Effector CD8-positive, alpha-beta T cell (primary cell): ENCODE data around the gene MPHOSPH9.
"Not testable (repeated sequence)": the region's sequence is repeated elsewhere in the genome, so short reads cannot be mapped to it uniquely, and the experiment has no call there.

ENCODE experiments used
- DNase-seq: peaks from one replicate; lab custom pipeline; 2025; lab: John Stamatoyannopoulos, UW

Gene MPHOSPH9

DNA sequence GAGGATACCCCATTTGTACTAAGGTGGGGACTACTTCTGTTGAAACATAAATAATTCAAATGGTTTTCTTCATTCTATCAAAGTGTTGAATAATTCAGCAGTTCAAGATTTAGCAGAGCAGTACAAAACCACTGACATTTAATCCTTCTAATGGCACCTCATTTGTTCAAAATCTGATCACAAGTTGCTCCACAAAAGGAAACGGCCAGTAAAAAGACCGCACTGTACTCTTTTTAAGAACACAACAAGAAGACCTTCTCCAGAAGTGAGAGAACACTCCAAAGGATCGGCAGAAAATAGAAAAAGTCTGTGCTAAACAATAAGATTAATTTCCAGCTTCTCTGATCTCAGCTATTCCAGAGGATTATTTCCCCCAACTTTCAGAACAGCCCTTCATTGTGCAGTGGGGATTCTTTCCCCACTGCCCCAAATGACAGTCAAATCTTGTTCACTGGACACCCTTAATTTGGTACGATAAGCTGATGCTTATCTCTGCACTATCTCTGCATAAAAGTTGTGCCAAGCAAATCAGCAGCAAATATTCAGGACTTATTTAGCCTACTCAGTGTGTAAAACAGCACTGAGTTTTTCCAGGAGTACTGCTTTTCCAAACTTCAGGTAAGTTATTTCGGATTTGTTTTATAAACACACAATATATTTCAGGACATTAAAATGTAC, 5.2 kb downstream of the MPHOSPH9 start:
- DNase-seq, result no peak

DNA sequence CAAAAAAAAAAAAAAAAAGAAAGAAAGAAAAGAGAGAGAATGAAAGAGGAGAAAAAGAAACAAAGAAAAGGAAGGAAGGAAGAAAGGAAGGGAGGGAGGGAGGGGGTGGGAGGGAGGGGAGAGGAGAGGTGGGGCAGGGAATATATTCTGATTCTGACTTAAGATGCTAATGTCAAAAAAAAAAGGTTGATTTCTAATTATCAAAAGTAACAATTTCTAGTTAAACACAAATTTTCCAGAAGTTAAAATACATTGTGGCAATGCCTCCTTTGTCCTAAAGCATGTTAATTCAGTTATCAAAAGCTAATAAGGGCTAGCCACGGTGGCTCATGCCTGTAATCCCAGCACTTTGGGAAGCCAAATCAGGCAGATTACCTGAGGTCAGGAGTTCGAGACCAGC, 7.5 kb downstream of the MPHOSPH9 start:
- DNase-seq, result no peak

DNA sequence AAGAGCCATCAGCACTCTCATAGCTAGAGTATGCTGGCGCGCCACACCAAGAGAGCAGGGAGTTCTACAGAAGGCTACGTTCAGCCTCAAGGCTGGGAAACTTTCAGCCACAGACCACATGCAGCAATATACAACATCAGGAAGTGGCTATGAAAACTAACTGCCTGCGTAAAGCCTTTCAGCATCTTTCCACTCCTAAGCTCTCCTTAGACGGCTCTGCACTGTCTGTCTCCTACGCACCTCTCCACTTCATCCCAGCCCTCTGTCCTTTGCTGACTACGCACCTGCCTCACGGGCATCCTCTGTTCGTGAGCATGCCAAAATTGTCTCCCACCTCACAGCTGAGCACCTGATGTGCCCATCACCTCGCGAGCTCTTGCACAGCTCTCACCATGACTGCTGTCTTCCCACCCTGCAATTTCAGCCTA, 9.7 kb downstream of the MPHOSPH9 start:
- peak; percentile 25 for DNase-seq

DNA sequence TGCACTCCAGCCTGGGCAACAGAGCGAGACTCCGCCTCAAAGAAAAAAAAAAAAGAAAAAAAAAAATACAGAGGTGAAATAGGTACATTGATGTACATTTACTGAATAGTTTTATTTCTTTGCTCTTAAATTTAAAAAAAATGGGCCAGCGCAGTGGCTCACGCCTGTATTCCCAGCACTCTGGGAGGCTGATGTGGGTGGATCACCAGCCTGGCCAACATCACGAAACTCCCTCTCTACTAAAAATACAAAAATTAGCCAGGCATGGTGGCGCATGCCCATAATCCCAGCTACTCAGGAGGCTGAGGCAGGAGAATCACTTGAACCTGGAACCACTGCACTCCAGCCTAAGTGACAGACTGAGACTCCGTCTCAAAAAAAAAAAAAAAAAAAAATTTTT, 25.1 kb downstream of the MPHOSPH9 start:
- DNase-seq, result not testable (repeated sequence)

DNA sequence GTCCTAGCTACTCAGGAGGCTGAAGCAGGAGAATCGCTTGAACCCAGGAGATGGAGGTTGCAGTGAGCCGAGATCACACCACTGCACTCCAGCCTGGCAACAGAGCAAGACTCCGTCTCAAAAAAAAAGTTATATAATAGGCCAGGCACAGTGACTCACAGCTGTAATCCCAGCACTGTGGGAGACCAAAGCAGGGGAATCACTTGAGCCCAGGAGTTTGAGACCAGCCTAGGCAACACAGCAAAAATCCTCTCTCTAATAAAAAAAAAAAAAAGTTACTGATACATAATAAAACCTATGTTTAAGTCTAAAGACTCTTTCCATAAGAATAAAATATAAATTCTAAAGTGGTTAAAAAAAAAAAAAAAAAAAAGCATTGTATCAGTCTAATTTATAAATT, 26.1 kb downstream of the MPHOSPH9 start:
- not testable (repeated sequence) for DNase-seq

DNA sequence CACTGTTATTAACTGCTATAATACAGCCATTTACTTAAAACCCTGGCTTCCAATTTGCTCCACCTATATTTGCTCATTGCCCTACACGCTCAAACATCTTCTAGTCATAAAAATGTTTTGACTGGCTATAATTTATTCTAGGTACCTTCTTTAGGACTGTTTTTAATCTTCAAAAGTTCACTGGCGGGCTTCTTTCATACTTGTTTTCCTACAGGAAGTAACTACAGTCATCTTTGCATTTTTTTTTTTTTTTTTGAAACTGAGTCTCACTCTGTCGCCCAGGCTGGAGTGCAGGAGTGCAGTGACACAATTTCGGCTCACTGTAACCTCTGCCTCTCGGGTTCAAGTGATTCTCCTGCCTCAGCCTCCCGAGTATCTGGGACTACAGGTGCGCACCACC, 32.5 kb downstream of the MPHOSPH9 start:
- DNase-seq, result no peak

DNA sequence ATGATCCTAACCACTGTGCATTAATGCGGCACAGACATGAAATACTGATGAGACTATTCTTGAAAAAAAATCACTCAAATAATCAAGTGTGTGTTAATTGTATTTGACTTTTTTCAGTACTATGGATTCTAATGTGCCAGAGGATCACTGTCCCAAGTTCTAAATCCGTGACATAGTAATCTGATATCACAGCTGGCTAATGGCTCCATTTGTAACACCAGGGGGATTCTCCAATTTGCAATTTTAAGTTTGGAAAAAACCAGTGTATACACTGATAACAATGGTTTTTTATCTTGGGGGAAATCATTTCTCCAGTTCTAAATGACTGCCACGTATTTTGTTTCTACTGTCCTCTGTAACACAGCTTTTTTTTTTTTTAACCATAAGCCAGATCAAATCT, 33.0 kb downstream of the MPHOSPH9 start:
- DNase-seq, result no peak

DNA sequence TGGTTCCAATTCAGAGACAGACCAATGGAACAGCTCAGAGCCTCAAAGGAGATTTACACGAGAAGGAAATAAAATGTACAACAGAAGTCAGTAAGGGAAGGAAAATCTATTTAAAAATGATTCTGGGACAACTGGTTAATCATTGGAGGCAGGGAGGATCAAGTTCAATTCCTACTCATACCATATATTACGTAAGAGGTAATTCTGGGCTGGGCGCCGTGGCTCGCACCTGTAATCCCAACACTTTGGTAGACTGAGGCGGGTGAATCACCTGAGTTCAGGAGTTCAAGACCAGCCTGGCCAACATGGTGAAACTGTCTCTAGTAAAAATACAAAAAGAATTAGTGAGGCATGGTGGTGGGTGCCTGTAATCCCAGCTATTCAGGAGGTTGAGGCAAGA, 45.3 kb downstream of the MPHOSPH9 start:
- DNase-seq, result no peak

DNA sequence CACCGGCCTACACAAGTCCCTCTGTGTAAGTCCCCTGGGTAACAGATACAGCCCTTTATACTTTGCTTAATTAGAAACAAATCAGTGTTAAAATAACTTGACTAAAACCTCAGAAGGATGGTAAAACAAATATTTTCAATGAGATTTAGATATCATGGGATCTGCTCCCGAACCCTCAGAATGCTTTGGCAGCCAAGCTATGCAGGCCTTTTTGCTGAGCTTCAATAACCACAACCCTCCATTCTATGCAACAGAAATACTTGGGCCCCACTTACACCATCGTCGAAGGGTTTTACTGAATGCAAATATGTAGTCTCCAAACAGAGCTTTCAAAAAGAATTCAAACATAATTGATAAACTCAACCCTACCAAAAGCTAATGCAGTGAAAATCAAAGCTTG, 52.8 kb downstream of the MPHOSPH9 start:
- DNase-seq, result no peak

DNA sequence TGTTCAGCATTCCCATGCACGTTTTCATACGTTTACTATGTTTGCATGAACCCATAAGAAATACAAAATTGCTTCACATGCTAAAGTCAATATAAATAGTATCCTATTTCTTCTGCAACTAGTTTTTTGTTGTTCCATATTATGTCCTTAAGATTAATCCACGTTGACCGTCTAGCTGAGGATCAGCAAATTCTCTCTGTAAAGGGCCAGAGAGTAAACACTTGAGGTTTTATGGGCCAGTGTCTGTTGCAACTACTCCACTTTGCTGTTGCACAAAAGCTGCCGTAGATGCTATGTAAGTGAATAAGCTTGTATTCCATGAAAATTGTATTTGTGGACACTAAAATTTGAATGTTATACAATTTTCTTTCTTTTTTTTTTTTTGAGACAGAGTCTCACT, 61.0 kb downstream of the MPHOSPH9 start:
- no peak for DNase-seq

DNA sequence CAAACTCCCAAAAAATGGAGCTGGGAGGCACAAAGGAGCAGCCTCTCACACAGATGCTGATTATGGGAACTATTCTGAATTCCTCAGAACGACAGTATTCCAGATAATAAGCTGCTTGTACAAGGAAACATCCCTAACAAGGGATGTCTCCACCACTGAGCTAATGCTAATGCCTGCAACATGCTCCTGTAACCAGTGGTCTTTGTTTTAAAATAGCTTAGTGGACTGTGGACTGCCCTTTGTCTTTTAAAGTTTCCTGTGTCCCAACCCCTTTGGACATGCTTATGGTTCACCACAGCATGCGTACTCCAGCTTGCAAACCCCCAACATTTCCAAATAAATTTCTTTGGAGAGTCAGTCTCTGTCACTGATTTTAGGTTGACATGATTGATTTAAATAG, 65.6 kb downstream of the MPHOSPH9 start:
- no peak for DNase-seq

DNA sequence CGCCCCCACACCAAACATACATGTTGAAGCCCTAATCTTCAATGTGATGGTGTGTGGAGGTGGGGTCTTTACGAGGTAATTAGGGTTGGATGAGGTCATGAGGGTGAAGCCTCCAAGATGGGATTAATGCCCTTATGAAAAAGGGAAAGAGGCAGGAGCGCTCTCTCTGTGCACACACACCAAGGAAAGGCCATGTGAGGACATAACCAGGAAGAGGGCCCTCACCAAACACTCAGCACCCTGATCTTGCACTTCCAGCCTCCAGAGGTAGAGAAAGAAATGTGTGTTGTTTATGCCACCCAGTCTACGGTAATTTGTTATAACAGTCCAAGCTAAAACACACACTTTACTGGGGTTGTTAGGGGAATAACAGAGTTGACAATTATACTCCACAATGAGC, 67.4 kb downstream of the MPHOSPH9 start:
- no peak for DNase-seq

DNA sequence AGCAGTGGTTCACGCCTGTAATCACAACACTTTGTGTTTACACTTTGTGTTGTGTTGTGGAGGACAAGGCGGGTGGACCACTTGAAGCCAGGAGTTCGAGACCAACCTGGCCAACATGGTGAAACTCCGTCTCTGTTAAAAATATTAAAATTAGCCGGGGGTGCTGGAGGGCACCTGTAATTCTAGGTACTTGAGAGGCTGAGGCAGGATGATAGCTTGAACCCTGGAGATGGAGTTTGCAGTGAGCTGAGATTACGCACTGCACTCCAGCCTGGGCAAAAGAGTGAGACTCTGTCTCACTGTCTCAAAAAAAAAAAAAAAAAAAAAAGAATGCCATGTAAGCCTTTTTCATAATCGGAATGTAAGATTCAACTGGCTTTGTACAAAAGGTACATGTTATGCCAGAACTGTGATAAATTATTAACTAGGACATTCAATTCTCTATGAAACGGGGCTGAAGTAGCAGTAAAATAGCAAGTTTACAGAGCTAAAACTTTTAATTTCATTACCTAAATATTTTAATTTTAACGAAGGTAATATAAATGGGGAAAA, 68.2 kb downstream of the MPHOSPH9 start:
- no peak for DNase-seq

DNA sequence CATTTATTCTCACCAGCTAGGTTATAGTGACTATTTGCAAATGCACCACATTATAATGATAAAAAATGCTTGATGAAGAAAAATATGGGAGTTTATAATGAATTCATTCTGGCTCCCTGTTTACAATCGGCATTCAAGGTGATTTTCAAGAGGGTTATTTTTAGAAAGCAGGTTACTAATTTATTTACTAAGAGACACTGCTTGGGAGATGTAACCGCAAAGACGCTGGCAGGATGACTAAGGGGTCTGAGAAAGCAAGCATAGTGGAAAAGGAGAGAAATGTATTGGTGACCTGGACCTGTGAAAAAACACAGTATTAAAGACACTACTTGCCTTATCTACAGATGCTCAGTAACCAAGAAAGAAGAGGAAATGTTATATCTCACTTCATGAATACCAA, 68.7 kb downstream of the MPHOSPH9 start:
- no peak for DNase-seq

DNA sequence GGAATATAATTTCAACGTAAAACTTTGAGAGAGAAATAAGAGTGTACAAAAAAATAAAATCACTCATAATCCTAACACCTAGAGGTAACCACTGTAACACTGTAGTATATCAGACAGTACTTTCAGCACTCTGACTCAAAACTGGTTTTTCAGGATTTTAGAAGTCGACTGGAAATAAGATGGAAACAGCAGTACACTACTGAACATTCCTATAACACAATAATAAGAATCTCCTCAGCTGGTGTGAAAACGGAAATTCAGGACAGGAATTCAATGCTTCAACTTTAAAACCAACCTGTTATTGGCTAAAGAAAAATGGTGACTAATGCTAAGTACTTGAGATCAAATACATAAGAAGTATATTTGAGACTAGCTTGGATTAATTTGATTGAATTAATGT, 69.7 kb downstream of the MPHOSPH9 start:
- no peak for DNase-seq

DNA sequence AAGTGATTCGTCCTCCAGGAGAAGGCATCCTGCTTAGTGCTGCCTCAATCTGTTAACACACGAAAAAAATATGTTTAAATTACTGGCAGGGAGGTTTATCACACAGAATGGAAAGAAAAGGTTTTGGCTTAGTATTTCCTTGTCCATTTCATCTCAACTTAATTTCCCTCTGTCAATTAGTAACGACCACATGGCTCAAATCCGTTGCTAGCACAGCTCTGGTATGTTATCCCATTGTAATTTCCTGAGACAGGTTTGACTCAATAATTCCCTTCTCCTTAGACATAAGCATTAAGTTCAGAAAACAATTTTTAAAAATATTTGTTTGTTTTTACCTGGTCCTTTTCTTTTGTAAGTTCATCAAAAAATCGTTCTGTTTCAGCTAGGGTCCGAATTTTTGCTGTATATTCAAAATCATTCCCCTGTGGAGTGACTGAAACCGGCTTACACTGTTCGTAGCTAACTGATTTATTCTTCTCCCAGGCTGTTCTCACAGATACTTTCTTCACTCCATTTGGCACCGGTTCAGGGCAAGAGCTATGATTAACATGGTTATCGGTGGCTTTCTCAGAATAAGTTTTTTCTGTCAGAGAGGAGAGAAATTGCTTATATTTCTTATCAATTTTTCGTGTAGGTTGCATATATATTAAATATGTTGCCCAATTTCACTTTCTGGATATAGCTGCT, 72.0 kb downstream of the MPHOSPH9 start:
- DNase-seq, result no peak

DNA sequence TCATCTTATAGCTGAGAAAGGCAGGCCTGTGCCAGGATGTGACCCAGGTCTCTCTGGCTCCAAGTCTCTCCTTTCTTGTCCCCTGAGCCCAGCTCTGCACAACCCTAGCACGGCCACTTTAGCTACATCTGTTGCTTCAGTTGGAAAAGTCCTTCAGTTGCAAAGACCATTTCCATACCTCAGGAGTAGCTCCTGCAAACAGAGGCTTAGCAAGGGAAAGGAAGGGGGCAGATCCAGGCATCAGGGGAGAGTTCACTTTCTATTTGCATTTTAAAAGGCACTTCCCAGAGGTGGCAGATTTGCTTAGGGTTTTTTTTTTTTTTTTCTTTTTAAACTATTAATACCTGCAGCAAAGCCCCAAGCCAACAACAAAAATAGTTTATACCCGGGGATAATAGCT, 79.0 kb downstream of the MPHOSPH9 start:
- no peak for DNase-seq

DNA sequence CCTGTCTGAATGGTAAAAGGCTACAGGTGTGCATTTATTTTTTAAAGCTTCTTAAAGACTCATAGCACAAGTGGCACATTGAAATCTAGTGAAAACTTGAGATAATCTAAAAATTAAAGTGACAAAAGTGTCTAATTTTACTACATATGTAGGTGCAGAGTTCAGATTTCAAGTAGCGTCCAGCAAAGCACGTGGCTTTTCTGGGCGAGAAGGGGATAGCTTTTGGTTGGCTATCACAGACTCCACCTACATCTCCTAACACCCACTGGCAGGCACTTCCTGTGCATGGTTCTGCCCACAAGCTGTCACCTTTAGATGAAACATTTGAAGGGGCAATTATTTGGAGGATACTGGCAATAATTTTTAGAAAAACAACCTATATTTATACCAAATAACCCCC, 80.1 kb downstream of the MPHOSPH9 start:
- no peak for DNase-seq

DNA sequence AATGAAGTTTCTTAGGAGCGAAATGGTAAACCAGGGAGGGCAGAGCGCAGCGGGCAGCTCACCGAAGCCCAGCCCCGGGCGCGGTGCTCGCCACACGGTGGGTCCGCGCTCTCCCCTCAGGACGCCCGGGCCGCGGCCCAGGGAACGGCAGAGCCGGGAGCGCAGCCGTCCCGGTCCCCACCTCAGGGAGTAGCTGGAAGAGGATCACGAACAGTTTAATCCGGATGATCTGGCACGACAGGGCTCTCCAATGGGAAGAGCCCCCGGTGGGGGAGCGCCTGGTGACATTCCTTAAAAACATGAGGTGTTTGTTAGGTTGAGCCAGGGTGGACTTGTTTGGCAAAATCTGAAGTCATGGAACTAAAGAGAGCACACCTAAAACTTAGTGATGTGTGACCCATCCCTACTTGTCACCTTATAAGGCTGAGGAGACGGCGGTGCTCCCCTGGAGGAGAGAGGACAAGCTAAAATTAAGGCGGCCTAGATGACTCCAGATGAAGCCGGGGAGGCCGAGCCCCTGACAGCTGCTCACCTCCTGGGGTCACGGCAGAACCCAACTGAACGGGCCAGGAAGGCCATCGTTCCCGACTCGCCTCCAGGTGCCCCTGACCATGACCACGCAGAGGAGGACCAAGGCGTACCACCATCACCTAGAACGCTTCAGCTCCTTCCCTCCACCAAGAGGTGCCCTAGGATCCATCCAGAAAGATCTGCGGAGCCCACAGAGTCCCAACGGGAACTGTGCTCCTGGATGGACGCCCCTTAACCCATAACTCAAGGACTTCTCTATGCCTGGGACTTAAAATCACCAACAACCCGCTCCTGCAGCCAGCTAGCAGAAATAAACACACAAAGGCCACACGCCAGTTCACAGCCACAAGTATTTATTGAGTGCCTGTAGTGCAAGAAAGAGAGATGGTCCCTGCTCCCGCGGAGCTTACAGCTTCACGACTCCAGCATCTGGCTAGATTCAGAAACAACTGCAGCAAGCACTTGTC, 81.2 kb downstream of the MPHOSPH9 start:
- DNase-seq, result no peak

DNA sequence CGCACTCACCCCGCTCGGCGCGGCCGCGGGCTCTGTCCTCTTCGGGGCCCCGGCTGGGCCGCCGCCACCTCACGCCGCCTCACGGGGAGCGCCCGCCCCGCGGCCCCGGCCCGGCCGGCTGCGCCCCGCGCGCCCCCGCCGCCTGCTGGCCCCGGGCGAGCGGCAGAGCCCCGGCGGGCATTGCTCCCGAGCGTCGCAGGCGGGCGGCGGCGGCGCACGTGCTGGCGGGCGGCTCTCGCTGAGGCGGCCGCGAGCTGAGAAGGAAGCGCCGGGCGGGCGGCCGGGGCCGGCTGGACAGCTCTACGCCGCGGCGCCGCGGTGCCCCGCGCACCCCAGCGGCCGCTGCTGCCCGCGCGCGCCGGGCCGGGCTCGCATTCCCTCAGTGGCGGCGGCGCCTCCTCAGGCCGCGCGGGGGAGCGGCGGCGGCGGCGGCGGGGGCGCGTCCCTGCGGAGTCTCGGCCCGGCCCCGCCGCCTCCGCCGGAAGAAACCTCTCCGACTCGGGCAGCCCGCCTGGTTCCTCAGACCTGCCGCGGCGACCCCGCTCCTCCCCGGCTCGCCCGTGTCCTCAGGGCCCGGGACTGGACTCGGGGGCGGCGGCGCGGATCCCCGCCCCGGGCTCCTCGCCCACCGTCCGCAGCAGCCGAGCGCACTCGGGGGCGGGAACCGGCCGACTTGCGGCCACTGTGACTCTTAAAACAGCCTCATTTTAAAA, 82.0 kb downstream of the MPHOSPH9 start, which contains the start of gene PITPNM2:
Gene PITPNM2 (minus strand): TSS at position 347 of the 713 bp plus-strand sequence. CDS start 116,500 bp downstream, outside the sequence.
- peak; percentile 29 for DNase-seq

DNA sequence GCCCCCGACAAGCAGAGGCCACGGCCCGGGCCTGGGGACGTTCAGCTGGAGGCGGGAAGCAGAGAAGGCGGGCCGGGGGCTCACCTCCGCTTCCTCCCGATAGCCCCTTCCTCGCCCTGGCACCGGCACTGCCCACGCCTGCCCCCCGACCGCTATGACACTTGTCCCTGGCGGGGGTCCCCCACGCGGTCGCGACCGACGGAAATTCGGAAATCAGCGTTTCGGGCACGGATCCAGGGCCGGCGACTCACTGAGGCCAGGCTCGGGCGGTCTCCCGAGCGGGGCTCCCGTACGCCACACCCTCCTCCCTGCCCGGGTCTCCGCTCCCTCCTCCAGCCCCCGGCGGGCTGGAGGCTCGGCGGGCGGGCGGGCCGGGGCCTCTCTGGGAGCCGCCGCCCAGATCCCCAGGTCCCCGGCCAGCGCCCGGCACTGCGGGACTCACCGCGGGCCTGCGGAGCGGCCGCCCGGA, 82.6 kb downstream of the MPHOSPH9 start:
- no peak for DNase-seq
